HG03045 (cell line): ENCODE results near the gene BLID.

Experiments
- ATAC-seq: cut with Tn5 transposase; IDR thresholded peaks from one replicate; pipeline ENCODE4 v1.9.1; 2021; ENCODE audit warnings: mild to moderate bottlenecking, moderate library complexity; ENCODE audit not compliant: unreplicated experiment

The BLID gene

GRCh38 chr11:122140500-122140899 is 24.5 kb upstream of the BLID start:
- ATAC-seq, result no peak

- ATAC-seq, result no peak
Measured at GRCh38 chr11:122139595-122139866, 23.5 kb upstream of the BLID start.

DNA sequence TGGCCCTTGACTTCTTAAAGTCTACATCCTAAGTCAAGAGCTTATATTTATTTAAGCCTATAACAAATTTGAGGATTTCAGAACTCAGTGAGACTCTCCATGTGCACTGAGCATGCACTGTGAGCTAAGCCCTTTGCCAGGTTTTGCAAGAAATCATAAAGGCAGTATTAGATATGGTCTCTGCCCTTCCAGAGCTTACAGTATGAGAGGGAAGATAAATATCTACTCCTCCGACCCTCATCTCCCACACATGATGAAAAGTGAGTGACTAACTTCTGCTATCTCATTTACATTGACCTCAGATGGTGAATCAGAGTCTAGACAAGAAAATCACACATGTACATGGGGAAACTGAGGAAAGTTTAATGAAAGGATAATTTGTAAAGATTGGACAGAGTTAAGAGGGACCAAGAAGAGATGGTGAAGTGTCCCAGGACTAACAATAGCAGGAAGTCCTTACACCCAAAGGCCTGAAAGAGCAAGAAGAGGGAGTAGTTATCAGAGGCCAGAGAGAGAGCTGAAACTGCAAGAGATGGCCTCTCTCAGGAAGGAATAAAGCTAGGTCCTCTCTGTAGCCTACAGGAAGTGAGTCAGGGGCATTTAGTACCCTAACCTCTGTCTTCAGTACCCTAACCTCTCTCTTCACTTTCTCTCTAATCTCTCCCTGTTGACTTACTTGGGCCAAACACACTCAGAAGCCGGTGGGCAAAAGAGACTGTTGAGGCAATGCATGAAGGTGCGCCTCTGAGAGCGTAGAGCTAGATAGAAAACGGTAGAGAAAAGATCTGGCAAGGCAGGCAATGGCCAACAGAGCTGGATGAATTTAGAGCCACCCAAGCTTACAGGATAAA is 23.0 kb upstream of the BLID start:
- ATAC-seq, result no peak

GRCh38 chr11:122137078-122137793 is 21.2 kb upstream of the BLID start:
- no peak for ATAC-seq

GRCh38 chr11:122131126-122131525 is 15.1 kb upstream of the BLID start:
- ATAC-seq, result no peak

GRCh38 chr11:122128146-122128545 is 12.1 kb upstream of the BLID start:
- no peak for ATAC-seq

DNA sequence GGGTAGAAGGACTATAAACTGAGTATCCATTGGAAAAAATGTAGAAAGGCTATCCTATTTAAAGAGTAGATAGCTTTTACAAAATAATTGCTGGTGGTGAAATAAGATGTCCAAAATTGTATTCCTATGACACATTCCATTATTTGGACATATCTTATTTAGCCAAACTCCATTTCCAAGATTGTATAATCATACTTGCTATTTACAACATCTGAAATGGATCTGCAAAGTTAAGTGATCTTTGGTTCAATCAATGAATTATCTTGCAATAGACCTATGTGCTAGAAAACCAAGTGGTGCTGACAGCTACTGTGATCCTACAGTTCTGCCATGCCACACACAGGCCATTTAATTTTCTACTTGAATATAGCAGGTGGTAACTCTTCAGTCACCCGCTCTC is 11.0 kb upstream of the BLID start:
- no peak for ATAC-seq

- ATAC-seq, result no peak
Measured at GRCh38 chr11:122126024-122126688, 10.1 kb upstream of the BLID start.

- ATAC-seq, result no peak
Measured at GRCh38 chr11:122123263-122123929, 7.4 kb upstream of the BLID start.

DNA sequence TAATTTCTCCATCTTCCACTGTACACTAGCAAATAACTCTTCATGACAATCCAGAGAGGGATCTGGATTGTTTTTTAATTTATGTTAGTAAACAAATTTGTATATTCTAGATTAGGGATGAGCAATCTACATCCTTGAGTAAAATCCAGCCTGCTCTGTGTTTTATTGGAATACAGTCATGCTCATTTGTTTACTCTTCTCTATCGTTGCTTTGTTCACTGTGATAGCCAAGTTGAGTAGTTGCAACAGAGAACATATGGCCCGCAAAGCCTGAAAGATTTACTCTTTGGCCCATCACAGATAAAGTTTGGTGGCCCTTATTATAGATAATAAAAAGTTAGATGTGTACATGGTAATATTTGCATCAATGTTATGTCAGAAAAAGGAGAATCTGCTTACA is 6.2 kb upstream of the BLID start:
- ATAC-seq, result no peak

DNA sequence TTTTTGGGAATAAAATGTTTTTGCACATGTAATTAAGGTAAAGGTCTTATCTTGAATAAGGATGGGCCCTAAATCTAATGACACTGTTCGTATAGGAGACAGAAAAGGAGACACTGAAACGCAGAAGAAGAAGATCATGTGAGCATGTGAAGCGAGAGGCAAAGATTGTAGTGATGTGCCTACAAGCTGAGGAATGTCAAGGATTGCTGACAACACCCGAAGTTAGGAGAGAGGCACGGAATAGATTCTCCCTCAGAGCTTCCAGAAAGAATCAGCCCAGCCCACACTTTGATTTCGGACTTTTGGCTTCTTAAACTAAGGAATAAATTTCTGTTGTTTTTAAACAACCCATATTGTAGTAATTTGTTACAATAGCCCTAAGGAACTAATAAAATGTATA is 4.1 kb upstream of the BLID start:
- no peak for ATAC-seq

GRCh38 chr11:122116591-122116990 is 576 bp upstream of the BLID start:
- no peak for ATAC-seq

DNA sequence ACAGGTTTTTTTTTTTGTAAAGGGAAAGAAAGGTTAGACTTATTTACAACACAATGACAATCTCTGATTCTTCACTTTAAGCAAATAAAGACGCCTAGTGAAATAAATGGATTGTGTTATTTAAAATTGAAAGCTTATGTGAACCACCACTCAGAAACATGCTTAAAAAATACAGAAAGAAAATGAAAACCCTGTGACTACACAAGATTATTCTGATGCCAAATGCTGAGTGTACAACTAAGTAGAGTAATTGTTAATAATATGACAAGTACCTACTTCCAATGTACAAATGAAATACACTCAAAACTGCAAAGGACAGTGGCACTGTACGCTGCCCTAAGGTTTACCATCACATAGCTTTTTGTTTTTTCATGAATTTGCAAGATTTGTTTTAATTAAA is 1.0 kb downstream of the BLID start:
- ATAC-seq, result no peak

DNA sequence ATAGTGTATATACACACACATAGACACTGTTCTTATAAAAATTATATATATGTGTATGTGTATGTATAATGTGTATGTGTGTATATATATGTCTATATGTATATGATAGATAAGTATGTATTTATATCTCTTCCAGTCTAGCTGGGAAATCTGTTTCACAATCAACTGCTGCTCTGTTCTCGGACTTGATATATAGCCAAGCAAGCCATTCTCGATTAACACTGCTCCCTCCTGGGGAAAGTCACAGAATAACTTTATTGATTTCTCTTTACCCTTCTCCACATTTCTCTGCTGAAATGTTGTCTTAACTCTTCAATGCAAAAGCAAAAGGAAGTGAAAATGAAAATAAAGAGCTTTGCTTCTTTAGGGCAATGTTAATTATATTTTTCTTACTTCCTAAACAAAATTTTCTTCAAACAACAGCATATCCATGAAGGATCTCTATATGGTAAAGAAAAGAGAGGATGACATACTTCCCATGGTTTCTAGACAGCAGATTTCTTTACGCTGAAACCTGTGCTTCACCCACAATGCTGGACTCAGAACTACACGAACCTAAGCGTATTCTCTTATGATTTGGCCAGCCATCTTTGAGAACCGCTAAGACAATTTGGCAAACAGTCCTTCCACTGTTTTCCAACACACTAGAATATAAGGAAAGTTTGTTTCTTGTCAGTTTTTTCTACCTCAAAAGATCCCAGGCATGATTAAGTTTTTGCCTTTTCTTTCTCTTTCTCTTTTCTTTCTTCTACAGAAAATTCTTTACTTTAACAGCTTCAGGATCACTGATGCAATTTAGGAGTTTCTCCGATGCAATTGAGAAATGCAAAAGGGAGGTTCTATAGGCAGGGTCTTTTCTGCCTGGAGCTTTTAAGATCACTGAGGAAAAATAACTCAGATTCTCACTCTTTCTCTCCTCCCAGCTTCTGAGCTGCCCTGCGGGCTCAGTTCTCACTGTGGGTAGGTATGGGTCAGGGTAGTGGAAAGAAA is 1.9 kb downstream of the BLID start:
- ATAC-seq, result no peak

DNA sequence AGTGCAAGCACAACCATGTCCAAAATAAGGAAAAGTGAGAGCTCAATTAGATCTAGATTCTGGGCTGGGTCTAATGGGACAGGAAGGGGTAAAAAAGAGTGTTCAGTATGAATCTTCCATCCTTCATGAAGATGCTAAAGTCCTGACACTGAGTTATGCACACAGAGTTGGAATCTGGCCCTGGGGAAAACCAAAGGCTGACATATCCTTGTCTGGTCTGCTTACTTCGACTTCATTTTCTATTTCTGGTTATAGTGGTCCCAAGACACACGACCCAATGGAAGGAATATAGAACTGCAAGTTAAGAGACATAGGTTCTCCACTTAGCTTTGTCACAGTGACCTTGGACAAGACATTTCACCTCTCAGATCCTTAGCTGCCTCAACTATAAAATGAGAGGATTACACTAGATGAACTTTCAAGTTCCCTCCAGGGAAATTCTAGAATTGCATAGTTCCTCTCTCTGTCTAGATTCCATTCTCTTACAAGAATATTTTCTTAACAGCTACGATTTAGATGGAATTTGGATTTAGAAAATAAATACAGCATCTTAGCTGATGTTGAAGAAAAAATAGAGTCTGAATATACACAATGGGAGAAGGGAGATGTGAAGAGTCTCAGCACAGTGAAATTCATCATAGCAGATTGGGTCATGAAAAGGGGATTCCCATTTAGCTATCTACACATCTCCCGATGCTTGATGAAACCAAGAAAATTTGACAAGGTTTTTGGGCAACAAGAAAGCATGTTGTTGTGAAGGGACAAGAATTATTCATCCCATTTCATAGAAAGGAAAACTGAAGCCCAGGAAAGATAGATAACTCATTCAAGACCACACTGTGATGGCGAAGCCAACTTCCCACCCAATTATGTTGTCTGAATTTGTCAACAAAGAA is 3.3 kb downstream of the BLID start:
- ATAC-seq, result no peak

- ATAC-seq, result no peak
Measured at GRCh38 chr11:122109932-122110331, 6.1 kb downstream of the BLID start.

- no peak for ATAC-seq
Measured at GRCh38 chr11:122108828-122109227, 7.2 kb downstream of the BLID start.

DNA sequence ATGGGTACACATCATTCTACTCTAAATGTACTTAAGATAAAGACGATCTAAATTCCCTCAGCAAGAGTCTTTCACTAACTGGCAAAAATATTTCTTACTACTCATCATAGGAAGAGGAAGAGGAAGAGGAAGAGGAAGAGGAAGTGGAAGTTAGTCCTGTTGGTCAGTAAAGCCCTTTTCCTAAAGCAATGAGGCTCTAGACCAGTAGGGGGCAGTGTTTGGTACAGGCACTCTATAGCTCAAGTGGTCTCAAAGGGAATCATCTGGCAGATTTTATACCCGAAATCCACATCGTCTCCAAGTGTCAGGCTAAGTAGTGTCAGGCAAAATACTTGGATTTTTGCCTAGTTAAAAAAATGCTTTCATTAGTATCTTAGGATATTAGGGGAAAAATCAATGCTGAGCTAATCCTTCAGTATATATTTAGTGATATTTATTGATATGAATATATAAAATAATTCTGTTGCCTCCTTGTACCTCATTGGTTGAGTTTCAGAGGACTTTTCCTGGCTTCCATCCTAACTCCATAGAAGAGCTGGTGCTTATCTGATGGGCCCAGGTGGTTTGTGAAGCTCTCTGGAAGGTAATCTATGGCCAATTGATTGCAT is 7.7 kb downstream of the BLID start:
- ATAC-seq, result no peak

GRCh38 chr11:122107566-122107965 is 8.4 kb downstream of the BLID start:
- ATAC-seq, result no peak
